DMS79 (cell line): ENCODE data around the gene GPR176.

Experiments
- DNase-seq: peaks from one replicate; lab custom pipeline; 2025; lab: John Stamatoyannopoulos, UW

Gene GPR176, protein sequence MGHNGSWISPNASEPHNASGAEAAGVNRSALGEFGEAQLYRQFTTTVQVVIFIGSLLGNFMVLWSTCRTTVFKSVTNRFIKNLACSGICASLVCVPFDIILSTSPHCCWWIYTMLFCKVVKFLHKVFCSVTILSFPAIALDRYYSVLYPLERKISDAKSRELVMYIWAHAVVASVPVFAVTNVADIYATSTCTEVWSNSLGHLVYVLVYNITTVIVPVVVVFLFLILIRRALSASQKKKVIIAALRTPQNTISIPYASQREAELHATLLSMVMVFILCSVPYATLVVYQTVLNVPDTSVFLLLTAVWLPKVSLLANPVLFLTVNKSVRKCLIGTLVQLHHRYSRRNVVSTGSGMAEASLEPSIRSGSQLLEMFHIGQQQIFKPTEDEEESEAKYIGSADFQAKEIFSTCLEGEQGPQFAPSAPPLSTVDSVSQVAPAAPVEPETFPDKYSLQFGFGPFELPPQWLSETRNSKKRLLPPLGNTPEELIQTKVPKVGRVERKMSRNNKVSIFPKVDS

DNA sequence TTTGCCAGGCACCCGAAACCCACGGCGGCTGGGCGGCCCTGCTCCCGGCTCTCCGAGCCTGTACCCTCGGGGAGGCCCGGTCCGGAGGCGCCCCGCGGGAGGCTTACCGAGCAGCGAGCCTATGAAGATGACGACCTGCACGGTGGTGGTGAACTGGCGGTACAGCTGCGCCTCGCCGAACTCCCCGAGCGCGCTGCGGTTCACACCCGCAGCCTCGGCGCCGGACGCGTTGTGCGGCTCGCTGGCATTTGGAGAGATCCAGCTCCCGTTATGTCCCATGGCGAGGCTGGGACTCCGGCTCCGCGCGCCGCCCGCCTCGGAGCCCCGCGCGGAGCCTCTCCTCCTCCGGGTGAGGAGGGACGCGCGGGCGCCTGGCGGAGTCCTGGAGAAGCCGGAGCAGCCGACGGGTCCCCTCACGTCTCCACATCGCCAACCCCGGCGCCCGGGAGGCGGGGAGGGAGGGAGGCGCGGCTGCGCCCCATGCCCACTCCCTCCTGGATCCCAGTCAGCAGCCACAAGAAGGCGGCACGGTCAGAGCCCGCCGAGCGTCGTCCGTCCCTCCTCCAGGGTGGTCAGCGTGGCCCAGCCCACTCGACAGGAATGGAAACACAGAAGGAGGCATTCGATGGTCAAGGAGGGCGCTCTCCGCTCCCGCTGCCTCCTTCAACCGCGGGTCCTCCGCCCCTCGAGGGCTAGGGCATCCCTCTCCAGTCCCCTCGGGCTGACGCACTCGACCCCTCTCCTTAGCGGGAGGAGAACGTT is at the start of gene GPR176:
TSS of gene GPR176 (minus strand) at position 519 of the 762 bp plus-strand sequence. CDS start at position 279, 240 bp downstream.
- no peak for DNase-seq

DNA sequence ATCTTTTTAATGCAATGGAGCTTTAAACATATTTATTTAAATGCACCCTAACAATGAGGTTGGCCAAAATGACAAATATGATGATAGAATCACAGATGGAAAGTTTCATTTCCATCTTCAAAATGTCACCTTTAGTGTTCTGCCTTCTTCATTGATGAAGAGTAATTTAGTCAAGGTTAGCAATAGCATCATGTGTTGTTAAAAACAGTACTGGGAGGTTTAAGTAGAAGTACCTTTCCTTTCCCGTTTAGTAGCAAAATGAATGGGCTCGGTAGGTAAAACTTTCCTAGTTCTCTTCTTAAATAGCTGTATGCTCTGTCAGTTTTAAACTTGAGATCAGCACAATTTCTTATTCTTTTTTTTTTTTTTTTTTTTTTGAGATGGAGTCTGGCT is 48.9 kb upstream of the GPR176 start:
- no peak for DNase-seq

DNA sequence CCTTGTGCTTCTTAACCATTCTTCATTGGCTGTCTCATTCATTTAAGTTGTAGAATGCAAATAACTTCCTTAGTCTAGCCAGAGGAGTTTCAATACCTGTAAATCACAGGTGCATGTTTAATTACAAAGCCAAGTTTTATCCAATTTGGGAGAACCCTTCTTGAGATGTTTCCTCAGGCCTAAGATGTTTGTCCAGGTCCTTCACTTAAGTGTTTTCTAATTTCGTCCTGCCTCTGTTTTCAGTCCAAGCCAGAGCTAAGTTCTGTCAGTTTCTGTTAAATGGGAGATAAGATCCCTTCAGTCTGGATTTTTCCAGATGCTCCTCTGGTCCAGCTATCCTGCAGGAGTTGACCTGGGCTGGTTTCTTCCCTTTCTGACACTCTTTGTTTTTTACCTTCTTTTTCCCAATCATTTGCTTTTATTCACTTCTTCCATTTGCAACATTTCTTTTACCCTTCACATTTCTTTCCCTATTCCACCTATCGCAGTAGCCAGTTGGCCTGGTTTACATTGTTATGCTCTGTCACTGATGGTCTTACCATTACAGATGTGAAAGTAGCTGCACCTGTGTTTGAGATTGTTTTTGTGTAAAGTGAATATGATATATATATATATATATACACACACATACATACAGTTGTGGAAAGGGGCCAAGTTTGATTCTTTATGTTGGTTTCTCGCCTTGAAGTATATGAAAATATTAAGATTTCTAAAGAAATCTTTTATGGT is 48.4 kb upstream of the GPR176 start:
- DNase-seq = no peak

DNA sequence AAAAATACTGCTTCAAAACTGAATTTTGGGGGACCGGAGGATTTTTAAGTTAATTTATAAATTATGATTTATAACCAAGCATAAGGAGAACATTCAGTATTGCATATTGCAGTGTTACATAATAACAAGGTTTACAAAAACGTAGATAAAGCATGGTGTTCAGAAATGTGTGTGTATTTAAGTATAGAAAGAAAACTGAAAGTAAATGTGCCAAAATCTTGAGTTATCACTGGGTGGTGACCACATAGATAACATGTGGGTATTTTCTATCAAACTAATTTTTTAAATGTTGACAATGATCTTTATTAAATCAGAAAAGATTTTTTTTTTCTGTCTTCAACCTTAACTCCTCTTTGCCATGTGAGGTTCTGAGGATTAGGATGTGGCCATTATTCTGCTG is 46.5 kb upstream of the GPR176 start:
- DNase-seq = no peak

DNA sequence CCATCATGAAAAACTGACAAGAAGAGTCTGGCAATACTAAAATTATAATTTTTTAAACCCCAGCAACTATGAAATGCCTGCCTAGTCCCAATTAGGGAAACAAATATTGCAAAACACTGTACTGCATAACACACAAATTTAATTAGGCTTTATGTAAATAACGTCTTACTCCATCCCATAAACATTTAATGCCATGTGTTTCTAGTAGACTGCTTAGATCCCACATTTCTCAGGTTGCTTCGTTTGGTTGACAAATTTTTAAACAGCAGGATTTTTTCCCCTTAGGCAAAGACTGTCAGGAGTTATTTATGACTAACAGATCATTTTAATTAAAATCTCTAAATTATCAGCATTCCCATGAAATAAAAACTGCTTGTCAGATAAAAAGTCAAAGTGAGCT is 43.7 kb upstream of the GPR176 start:
- DNase-seq = no peak

DNA sequence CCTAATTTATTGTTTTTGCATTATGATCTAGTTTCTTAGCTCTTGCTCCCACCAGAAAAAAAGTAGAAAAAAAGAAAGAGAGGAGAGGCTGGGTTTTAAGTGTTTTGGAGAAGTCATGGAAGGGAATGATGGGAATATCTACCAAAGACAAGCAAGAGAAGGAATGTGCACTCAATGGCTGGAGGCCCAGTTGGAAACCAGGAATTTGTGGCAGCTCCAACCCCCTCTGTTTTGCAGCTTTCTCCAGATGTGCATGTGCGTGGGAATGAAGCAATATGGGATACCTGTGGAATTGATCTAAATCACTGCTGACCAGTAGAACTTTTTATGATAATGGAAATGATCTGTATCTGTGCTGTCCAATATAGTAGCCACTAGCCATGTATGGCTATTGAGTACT is 41.0 kb upstream of the GPR176 start:
- DNase-seq = no peak

DNA sequence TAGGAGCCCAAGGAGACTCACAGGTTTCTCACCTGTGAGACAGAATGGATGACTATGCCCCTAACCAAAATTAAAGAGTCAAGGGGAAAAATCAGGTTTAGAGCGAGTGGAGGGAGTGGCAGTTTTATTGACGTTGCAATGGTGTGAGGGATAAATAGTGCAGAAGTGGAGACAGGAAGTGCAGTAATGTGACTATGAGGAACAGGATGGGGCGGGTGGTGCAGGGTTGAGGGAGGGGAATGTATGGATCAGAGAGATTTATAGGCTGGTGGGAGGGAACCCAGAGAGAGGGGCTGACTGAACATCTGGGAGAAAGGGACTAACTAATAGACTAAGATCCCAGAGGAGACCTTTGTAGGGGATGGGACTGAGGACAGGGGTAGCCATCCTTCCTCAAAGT is 40.3 kb upstream of the GPR176 start:
- no peak for DNase-seq

DNA sequence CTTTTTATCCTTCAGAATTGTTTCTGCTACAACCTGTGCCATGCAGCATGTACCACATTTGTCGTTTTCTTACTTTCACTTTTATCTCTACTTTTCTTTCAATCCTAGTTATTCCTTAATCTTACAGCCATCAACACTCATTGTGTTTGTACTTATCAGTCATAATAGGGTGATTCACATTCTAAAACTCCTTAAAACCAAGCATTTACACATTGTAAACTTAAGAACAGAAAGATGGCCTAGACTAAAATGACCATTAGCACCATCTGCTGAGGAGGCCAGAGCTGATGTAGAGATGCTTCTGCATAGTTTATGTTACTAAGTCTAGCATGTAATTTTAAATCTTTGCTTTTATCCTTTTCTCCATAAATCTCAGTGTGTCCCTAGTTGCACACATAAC is 39.3 kb upstream of the GPR176 start:
- no peak for DNase-seq

DNA sequence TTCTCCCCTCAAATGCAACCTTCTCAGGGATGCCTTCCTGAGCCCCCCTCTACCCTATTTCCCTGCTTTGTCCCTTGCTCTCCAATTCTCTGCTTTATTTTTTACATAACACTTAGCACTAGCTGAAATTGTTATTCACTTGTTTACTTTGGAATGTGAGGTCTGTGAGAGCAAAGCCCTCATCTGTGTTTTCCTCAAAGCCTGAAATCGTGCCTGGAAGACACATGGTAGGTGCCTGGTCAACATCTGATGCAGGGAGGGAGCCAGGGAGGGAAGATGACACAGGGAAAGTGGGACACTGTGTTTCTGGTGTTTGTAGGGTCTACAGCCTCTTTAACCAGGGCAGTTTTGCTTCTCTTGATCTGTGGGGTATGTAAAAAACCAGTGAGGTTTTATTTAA is 37.4 kb upstream of the GPR176 start:
- no peak for DNase-seq

DNA sequence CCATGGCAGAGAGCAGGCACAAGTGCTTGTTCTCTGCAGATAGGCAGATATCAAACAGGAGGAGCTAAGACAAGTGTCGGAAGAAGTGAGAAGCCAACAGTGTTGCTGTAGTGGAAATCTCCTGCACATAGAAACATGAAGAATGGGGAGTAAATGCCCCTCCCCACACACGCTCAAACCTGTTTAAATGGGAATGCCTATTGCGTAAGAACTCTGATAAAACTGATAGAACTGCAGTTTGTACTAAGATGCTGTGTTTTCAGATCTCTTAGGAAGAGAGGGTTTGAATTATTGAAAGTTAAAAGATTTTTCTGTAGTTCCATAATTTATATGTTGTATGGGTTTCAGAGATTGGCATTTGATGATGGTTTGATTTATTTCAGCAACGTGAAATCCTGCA is 33.5 kb upstream of the GPR176 start:
- DNase-seq = no peak

DNA sequence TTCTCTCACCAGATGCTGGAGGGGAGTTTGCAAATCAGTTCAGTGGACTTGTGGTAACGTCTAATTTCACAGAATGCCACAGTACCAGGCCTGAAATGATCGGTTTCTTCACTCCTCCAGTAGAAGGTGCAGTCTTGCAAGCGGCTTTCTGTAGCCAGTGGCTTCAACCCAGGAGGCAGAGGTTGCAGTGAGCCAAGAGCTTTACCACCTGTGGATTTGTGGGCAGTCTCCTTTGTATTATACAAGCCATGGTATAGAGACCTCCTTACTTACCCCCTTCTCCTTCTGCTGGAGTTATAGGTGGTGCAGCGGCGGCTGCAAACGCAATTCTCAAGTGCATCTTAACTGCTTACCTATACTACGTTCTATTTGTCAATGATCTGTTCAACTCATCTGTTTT is 31.5 kb upstream of the GPR176 start:
- DNase-seq = no peak

DNA sequence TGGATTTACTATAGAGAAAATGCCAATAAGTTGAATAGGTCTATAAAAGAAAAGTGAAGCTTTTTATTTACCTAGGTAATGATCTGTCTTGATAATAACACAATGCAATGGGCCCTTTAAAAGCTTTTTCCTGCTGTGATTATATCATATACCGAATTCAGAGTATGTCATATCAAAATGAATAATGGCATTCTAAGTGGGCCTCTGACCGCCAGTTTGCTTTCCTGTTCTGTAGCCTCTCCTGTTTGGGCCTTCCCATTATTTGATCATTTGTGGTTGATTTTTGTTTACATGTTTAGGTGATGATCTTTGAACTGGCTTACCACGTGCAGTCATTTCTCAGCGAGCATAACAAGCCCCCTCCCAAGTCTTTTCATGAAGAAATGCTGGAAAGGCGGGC is 28.8 kb upstream of the GPR176 start:
- DNase-seq = no peak

DNA sequence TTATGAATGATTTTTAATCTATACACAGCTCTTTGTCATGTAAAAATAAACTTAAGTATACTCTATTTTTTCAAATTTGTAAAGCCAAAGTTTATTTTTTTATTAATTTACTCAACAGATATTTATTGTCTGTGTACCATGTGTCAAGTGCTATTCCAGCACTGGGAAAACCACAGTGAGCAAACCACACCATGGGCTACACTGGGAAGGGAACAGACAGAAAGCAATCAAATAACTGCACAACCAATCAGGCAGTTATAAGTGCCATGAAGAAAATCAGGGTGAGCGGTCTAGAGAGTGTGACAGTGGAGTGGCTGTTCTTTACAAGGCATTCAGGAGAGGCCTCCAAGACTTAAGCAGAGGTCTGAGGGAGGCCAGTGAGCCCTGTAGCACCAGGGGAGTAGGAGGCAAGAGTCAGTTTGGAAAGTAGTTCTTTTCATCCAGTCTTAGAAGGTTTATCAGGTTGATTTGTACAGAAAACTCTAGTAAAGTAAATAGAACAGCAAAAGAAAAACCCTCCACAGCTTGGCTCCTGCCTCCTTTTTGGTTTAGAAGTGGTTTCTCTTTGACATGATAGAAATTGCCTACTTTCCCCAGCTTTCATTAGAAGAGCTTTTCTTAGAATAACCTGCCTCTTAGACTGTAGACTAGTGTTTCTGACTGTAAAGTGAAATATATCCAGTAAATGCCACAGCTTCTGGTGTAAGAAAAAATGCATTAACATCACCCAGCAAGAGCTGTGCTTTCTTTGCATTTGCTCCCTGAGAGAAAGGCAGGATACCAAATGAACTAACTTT is 27.5 kb upstream of the GPR176 start:
- DNase-seq = no peak

DNA sequence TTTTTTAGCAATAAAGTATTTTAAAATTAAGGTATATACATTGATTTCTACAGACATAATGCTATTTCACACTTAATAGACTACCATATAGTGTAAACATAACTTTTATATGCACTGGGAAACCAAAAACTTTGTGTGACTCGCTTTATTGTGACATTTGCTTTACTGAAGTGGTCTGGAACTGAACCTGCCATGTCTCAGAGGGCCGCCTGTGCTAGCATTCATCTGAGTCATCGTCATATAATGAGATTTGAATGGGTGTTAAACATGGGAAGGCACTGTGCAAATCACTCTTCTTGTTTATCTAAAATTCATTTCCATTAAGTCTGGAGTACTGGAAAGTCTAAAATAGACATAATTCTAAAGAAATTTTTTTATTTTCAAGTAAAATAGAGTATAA is 26.8 kb upstream of the GPR176 start:
- DNase-seq = no peak

DNA sequence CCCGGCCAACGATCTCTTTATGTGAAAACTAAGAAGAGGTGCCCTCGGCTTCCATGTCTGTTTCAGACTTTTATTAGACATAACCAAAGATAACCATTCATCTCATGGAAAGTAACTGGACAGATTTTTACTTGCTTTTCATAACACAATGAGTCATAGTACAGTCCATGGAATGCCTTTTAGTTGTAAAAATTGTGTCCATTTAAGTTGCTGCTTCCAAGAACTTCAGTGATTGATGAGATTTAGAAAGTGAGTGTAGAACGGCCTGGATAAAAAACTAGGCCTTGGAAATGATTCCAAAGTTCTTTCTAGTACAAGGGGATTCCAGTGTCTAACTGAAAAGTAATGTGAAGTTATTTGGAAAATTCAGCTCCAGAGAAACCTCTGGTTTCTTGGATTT is 24.7 kb upstream of the GPR176 start:
- no peak for DNase-seq

DNA sequence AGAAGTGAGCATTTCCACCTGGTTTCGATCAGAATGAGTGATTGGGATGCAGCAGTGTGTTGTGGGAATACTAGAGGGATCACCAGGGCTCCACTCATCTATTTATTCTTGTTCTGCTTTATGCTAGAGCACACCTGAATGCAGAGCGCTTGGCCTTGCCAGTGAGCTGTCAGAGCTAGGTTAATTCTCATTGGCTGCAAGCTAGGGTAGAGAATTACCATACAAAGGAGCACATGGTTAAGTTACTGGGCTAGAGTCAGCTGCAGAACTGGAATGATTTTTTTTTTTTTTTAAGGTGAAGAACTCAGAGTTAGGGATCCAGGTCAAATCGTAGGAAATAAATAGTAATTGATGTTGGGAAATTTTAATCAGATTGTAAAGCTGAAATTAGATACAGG is 22.7 kb upstream of the GPR176 start:
- no peak for DNase-seq

DNA sequence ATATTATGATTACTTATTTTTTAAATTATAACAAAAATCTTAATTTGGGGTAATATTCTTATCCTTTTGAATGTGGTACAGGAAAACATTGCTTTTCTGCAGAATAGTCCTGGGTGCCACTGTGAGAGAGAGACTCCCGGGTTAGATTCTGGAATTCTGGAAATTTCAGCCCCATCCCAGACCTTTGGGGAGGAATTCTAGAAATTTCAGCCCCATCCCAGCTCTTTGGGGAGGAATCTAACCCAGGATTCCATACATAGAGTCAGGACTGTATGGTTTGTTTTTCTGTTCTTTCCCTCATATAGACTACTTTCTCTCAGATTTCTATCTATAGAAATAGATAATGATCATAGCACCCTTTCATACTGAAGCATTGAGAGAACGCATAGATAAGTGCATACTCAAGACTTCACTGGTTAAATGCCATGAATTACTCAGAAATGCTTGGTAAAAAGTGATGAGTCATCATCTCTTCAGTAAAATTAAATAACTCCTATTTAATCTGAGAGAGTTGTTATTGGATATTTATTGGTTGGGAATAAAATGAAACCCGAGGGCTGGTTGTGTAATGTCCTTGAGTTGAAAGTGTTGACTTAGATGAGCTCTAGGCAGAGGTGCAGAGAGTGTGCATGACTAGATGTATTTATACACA is 22.2 kb upstream of the GPR176 start:
- no peak for DNase-seq

DNA sequence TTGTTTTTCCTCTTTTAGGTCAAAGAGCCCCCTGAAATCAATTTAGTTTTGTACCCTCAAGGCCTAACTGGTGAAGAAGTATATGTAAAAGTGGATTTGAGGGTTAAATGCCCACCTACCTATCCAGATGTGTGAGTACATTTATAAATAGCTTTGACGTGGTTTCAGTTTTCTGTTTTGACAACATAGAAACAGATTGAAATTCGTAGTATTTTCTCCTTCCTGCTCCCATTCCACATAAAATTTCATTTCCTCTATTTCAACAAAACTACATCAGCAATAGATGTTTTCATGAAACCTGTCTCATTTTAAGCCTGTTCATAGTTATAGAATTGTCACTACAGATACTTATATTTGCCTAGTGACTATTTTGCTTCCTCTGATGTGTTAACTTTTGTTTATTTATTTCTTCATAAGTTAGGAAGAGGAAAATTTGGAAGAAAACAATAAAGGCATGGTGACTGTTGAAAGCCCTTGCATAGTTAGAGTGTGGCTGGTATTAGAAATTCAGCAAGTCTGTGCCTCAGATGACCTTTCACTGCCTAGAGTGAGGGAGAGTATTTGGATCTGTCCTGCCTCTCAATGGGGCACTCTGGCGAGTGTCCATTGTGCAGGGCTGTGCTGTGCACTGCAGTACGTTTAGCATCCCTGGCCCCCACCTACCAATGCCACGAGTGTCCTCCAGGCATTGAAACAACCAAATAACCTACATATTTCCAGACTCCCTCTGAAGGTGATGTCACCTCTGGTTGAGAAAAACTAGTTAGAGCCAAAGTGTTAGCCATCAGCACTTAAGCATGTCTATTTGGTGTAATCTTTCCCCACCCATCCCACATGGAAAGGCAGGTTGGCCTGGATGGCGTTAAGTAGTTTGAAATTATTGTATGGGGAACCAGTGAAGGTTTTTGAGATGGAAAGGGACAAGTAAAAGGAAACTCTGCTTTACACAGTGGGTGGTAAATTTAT is 19.7 kb upstream of the GPR176 start:
- DNase-seq = no peak

DNA sequence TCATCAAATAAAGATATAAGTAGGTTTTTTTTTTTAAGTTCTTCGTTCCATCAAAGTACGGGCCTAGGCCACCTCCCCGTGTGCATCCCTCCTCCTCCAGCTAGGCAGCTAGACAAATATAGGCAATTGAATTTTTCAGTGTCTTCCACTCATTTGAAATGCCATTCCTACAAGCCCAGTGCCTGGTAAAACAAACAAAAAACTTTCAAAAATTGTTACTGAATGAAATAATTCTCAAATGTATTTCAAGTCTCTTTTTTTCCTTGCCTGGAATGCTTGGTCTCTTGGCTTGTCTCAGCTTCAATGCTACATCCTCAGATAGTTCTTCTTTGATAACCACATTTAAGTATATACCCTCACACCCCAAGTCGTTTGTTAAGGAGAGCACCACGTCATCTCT is 17.6 kb upstream of the GPR176 start:
- DNase-seq = no peak

DNA sequence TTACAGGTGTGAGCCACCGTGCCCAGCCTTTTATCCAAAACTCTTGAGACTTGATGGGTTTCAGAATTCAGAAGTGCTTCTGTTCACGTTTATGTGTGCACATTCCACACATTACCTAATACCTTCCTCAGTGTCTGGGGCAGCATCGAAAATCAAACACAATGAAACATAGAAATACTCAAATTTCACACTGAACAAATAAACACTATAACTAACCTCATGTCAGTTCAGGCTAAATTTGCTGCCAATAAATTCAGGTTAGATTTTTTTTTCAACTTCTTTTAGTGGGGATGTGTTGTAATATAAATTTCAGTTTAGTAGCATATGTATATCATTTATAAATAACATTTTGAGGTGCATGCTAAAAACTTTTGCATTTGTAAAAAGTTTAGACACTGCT is 16.6 kb upstream of the GPR176 start:
- DNase-seq = no peak
